KMS-11 (cell line): Measurements from ENCODE around the gene LAPTM4A.

Source experiments
- H2AFZ ChIP-seq: fragments of 200-600 bp; sonication (generic); 2 replicates; pipeline ENCODE4 v1.6.1; 2016; ENCODE audit warnings: antibody characterized with exemption, mixed run types, low read depth
- H3K27ac ChIP-seq: fragments of 200-600 bp; sonication (generic); 2 replicates; pipeline ENCODE4 v1.6.1; 2016; ENCODE audit warnings: mild to moderate bottlenecking, mixed run types
- H3K27me3 ChIP-seq: fragments of 200-600 bp; sonication (generic); 2 replicates; pipeline ENCODE4 v1.6.1; 2017; ENCODE audit warnings: mild to moderate bottlenecking, low read depth, mixed run types, moderate library complexity; ENCODE audit not compliant: insufficient read depth
- H3K36me3 ChIP-seq: fragments of 200-600 bp; sonication (generic); 2 replicates; pipeline ENCODE4 v1.6.1; 2017; ENCODE audit warnings: mild to moderate bottlenecking, mixed run types; ENCODE audit not compliant: insufficient read depth
- H3K4me1 ChIP-seq: fragments of 200-600 bp; sonication (generic); 2 replicates; pipeline ENCODE4 v1.6.1; 2016; ENCODE audit warnings: mild to moderate bottlenecking, low read depth, mixed run types; ENCODE audit not compliant: poor library complexity, severe bottlenecking
- H3K4me2 ChIP-seq: fragments of 200-600 bp; sonication (generic); 2 replicates; pipeline ENCODE4 v1.7.0; 2016; ENCODE audit warnings: mild to moderate bottlenecking, mixed run types
- H3K4me3 ChIP-seq: fragments of 200-600 bp; sonication (generic); IDR thresholded peaks from 2 replicates; pipeline ENCODE4 v1.6.1; 2017; ENCODE audit warnings: low read depth, low read length, mixed read lengths; ENCODE audit not compliant: insufficient read depth
- H3K79me2 ChIP-seq: fragments of 200-600 bp; sonication (generic); 2 replicates; pipeline ENCODE4 v1.6.1; 2016; ENCODE audit warnings: low read depth, mixed run types; ENCODE audit not compliant: insufficient read depth
- H3K9ac ChIP-seq: fragments of 200-600 bp; sonication (generic); 2 replicates; pipeline ENCODE4 v1.6.1; 2016; ENCODE audit warnings: mild to moderate bottlenecking, mixed run types
- H4K20me1 ChIP-seq: fragments of 200-600 bp; sonication (generic); 2 replicates; pipeline ENCODE4 v1.6.1; 2016; ENCODE audit warnings: mild to moderate bottlenecking, mixed run types; ENCODE audit not compliant: insufficient read depth
- TF ChIP-seq, protein P1 (sequence below): fragments of 200-600 bp; sonication (generic); conservative IDR thresholded peaks from 2 replicates; pipeline ENCODE4 v1.6.1; 2017; ENCODE audit warnings: low read depth, mild to moderate bottlenecking, antibody characterized with exemption, low read length, moderate library complexity, mixed read lengths

Gene LAPTM4A

DNA sequence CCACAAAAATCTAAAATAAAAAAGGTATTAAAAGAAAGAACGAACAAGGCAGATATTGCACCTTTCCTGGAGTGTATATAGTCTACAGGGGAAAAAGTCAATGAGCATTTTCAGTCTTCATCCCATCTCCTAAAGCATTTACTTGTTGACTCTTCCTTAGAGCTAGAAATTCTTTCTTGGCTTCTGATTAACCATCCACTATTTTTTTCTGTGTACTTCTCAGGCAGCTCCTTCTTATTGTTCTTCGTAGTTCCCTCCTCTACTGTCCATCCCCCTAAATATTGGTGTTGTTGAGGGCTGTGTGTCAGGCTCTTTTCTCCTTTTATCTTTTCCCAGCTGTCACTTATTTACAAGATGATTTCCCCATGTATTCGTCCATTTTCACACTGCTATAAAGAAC lies 3.5 kb upstream of the LAPTM4A start:
- no peaks in the 10 kb centered on the region for H3K27me3 ChIP-seq
- H3K79me2 ChIP-seq = peaks cover 13% of the 10 kb centered on the region; the same call in 1 of the 2 replicates
- H3K9ac ChIP-seq = no peak overlapping the region
- H3K4me2 ChIP-seq = no peak overlapping the region
- H3K27ac ChIP-seq = no peak overlapping the region
- no peaks in the 10 kb centered on the region for H4K20me1 ChIP-seq
- TF ChIP-seq, protein P1, sequence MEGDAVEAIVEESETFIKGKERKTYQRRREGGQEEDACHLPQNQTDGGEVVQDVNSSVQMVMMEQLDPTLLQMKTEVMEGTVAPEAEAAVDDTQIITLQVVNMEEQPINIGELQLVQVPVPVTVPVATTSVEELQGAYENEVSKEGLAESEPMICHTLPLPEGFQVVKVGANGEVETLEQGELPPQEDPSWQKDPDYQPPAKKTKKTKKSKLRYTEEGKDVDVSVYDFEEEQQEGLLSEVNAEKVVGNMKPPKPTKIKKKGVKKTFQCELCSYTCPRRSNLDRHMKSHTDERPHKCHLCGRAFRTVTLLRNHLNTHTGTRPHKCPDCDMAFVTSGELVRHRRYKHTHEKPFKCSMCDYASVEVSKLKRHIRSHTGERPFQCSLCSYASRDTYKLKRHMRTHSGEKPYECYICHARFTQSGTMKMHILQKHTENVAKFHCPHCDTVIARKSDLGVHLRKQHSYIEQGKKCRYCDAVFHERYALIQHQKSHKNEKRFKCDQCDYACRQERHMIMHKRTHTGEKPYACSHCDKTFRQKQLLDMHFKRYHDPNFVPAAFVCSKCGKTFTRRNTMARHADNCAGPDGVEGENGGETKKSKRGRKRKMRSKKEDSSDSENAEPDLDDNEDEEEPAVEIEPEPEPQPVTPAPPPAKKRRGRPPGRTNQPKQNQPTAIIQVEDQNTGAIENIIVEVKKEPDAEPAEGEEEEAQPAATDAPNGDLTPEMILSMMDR = no peak
- H3K36me3 ChIP-seq = no peaks in the 10 kb centered on the region
- peaks cover 18% of the 10 kb centered on the region for H3K4me1 ChIP-seq
- H3K4me3 ChIP-seq = no peak overlapping the region
- H2AFZ ChIP-seq = no peak overlapping the region

DNA sequence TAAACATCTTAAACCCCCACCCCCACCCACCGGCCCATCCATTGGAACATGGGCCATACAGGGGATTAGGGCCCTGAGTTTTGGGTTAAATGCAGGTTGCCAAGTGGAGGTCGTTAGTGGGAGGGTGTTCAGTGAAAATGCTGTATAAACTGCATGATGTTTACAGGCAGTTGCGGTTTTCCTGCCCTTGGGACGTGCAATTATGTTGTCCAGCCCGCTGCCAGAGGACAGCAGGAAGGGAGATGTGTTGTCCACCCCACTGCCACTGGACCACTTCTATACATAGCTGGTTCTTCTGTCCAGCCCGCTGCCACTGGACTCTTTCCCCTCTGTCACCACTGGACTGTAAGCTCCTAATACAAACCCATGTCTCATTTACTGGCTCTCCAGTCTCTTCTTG lies 2.7 kb upstream of the LAPTM4A start:
- no peaks in the 10 kb centered on the region for H3K36me3 ChIP-seq
- TF ChIP-seq, protein P1 = no peak
- no peak overlapping the region for H3K4me3 ChIP-seq
- no peaks in the 10 kb centered on the region for H4K20me1 ChIP-seq
- H3K79me2 ChIP-seq = peaks cover 21% of the 10 kb centered on the region; the same call in 1 of the 2 replicates
- no peak overlapping the region for H2AFZ ChIP-seq
- no peak overlapping the region for H3K9ac ChIP-seq
- H3K27me3 ChIP-seq = no peaks in the 10 kb centered on the region
- H3K27ac ChIP-seq = no peak overlapping the region
- no peak overlapping the region for H3K4me2 ChIP-seq
- peaks cover 26% of the 10 kb centered on the region for H3K4me1 ChIP-seq

DNA sequence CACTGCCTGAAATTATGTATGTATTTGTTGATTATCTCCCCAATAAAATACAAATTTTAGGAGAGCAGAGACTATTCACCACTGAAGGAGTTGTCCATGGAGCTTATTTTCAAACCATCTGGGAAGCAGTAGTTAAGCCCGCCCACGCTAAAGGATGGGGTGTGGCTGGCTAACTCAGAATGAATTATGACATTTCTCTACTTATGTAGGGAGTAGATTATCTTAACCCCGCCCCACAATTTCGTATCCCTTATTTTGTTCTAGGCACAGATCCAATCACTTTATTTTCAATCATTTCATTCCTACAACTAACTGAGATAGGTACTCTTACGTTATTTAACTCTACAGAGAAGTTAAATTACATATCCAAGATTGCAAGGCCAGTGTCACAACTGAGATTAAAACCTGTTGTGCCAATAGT lies 1.4 kb upstream of the LAPTM4A start:
- H3K4me2 ChIP-seq = peak overlapping the region; percentile 99
- peak overlapping the region; percentile 42; the same call in 1 of the 2 replicates for H3K9ac ChIP-seq
- H3K4me3 ChIP-seq = no peak overlapping the region
- no peaks in the 10 kb centered on the region for H3K36me3 ChIP-seq
- H4K20me1 ChIP-seq = no peaks in the 10 kb centered on the region
- H2AFZ ChIP-seq = peak overlapping the region; percentile 80
- H3K27ac ChIP-seq = 0 out of 2 replicates have a peak overlapping the region, but pooled peaks have one; percentile 62
- H3K79me2 ChIP-seq = peaks cover 34% of the 10 kb centered on the region; the same call in 1 of the 2 replicates
- TF ChIP-seq, protein P1 = no peak
- no peaks in the 10 kb centered on the region for H3K27me3 ChIP-seq
- peaks cover 29% of the 10 kb centered on the region for H3K4me1 ChIP-seq

DNA sequence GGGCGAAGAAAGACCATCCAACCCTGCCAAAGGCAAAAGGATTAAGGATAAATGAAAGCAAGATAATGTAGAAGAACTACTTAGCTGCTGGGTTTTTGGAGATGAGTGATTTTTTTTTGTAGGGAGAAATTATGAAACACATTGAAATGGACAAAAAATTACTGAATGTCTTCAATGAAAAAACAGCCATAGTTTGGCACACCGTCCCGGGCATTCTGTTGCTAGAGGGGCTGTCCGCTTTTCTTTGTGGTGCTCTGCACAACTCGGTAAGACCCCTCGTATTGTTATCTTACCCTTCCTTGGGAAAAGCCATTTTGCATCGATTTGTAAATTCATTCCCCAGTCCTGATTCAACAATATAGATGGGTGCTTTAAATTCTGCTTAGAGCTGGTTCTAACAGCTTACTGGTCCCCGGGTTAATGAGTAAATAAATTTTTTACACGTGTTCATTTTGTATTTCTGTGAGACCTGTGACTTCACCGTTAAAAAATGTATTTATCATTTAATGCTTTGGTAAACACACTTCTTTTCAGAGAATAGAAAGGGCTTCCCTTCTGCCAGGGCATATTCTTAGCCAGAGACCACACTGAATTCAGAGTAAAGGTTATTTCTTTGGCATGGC lies 912 bp upstream of the LAPTM4A start:
- H3K4me1 ChIP-seq = peaks cover 29% of the 10 kb centered on the region
- H3K36me3 ChIP-seq = no peaks in the 10 kb centered on the region
- H3K27ac ChIP-seq = peak overlapping the region; percentile 62
- H3K27me3 ChIP-seq = no peaks in the 10 kb centered on the region
- H3K4me2 ChIP-seq = peak overlapping the region; percentile 99
- H3K9ac ChIP-seq = peak overlapping the region; percentile 42
- no peaks in the 10 kb centered on the region for H4K20me1 ChIP-seq
- H3K79me2 ChIP-seq = peaks cover 37% of the 10 kb centered on the region; the same call in 1 of the 2 replicates
- H2AFZ ChIP-seq = peak overlapping the region; percentile 80
- TF ChIP-seq, protein P1 = no peak
- H3K4me3 ChIP-seq = peak overlapping the region; percentile 95
